ENCODE data around the gene SV2B. TPM values are rescaled to one million over a fixed set of nuclear protein-coding genes. Genes with fewer than 3 reads are reported as not detected.

Gene SV2B
- total RNA-seq, 1 experiment from 2014 or later = not detected

DNA sequence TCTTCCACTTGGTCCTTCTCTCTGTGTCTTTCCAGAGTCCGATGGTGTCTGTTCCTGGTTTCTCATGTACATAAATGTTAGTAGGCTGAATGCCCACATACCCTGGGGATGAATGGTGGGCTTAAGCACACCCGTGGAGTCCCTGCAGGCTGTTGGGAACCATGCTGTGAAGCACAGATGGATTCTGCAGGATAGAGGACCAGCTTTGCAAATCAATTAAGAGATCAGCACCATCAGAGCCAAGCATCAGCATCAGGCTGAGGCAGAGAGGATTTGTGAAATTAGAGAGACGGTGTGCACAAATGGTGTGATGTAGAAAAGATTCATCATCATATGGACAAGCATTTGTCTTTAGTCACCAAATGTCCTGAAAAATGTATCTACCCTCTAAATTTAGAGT, 127.1 kb downstream of the SV2B start:
- ATAC-seq (no peak), DNase-seq (ENCODE audit: low read depth, low spot score) (no peak)
- ChIA-PET POLR2A (no interaction called here), RAD21 (ENCODE audit: low non-redundant PET in 1 of 2, low total read pairs in 2 of 2, uncharacterized antibody in 2 of 2, unreplicated experiment in 2 of 2) (no interaction called here), CTCF (interaction anchor here (1.2 to 3.9 kb wide), 2 partner anchors 21 to 171 kb away, joined by 4 to 33 read pairs; no protein-coding TSS in a partner anchor)
- no peaks in the 10 kb centered on the region for H3K79me2 ChIP-seq (ENCODE audit: insufficient read depth, low read length)
- no peak overlapping the region for H3K9ac ChIP-seq (ENCODE audit: low read length)
- H4K20me1 ChIP-seq (ENCODE audit: insufficient read depth) = no peaks in the 10 kb centered on the region
- no peak overlapping the region for H3K27ac ChIP-seq (ENCODE audit: low read depth, low read length)
- no peaks in the 10 kb centered on the region for H3K9me3 ChIP-seq (ENCODE audit: control insufficient read depth in 1 of 2, insufficient read depth in 1 of 2, low read depth in 1 of 2, low read length in 2 of 2)
- no peaks in the 10 kb centered on the region for H3K4me1 ChIP-seq (ENCODE audit: control insufficient read depth in 1 of 2, insufficient read depth in 2 of 2, low read length in 2 of 2)
- H3K36me3 ChIP-seq (ENCODE audit: control insufficient read depth in 1 of 2, insufficient read depth in 2 of 2, low read length in 2 of 2) = no peaks in the 10 kb centered on the region
- intact Hi-C loops (cut with micrococcal nuclease) = no loop called here
- H2AFZ ChIP-seq (ENCODE audit: low read depth, low read length, poor library complexity, severe bottlenecking) = no peak overlapping the region
- H3K27me3 ChIP-seq (ENCODE audit: insufficient read depth, low read length) = peaks cover 49% of the 10 kb centered on the region
- H3K4me2 ChIP-seq (ENCODE audit: low read length) = no peak overlapping the region
- no peak overlapping the region for H3K4me3 ChIP-seq (replicated peaks in 1 of 2; ENCODE audit: low read depth in 1 of 2, low read length in 2 of 2)
- no TSS peak for BruUV-seq (replicated peaks)
- TF ChIP-seq, protein P1, sequence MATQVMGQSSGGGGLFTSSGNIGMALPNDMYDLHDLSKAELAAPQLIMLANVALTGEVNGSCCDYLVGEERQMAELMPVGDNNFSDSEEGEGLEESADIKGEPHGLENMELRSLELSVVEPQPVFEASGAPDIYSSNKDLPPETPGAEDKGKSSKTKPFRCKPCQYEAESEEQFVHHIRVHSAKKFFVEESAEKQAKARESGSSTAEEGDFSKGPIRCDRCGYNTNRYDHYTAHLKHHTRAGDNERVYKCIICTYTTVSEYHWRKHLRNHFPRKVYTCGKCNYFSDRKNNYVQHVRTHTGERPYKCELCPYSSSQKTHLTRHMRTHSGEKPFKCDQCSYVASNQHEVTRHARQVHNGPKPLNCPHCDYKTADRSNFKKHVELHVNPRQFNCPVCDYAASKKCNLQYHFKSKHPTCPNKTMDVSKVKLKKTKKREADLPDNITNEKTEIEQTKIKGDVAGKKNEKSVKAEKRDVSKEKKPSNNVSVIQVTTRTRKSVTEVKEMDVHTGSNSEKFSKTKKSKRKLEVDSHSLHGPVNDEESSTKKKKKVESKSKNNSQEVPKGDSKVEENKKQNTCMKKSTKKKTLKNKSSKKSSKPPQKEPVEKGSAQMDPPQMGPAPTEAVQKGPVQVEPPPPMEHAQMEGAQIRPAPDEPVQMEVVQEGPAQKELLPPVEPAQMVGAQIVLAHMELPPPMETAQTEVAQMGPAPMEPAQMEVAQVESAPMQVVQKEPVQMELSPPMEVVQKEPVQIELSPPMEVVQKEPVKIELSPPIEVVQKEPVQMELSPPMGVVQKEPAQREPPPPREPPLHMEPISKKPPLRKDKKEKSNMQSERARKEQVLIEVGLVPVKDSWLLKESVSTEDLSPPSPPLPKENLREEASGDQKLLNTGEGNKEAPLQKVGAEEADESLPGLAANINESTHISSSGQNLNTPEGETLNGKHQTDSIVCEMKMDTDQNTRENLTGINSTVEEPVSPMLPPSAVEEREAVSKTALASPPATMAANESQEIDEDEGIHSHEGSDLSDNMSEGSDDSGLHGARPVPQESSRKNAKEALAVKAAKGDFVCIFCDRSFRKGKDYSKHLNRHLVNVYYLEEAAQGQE (IDR thresholded peaks at IDR 0.05; ENCODE audit: low read depth) = no peak
- TF ChIP-seq CBX3 (IDR thresholded peaks at IDR 0.05; ENCODE audit: low read depth) = no peak
- no peak for TF ChIP-seq FOSL1 (IDR thresholded peaks at IDR 0.05; ENCODE audit: low read depth)
- TF ChIP-seq YY1 (IDR thresholded peaks at IDR 0.05; ENCODE audit: extremely low read depth, insufficient replicate concordance, low read depth, low read length) = no peak
- TF ChIP-seq JUND (IDR thresholded peaks at IDR 0.05) = no peak
- TF ChIP-seq ZFX (IDR thresholded peaks at IDR 0.05) = no peak
- TF ChIP-seq ZNF274 (IDR thresholded peaks at IDR 0.05; ENCODE audit: low read depth, low read length) = no peak
- H3K9me2 ChIP-seq (ENCODE audit: insufficient read depth) = no peaks in the 10 kb centered on the region

- Histone ChIP-seq H3K79me2 (ENCODE audit: insufficient read depth, low read length) (no peaks in the 10 kb centered on the region), H2AFZ (ENCODE audit: low read depth, low read length, poor library complexity, severe bottlenecking) (no peak overlapping the region), H3K36me3 (ENCODE audit: control insufficient read depth in 1 of 2, insufficient read depth in 2 of 2, low read length in 2 of 2) (no peaks in the 10 kb centered on the region), H3K27me3 (ENCODE audit: insufficient read depth, low read length) (peaks cover 48% of the 10 kb centered on the region), H3K4me1 (ENCODE audit: control insufficient read depth in 1 of 2, insufficient read depth in 2 of 2, low read length in 2 of 2) (no peaks in the 10 kb centered on the region), H4K20me1 (ENCODE audit: insufficient read depth) (no peaks in the 10 kb centered on the region), H3K9ac (ENCODE audit: low read length) (no peak overlapping the region), H3K9me2 (ENCODE audit: insufficient read depth) (no peaks in the 10 kb centered on the region), H3K4me2 (ENCODE audit: low read length) (no peak overlapping the region), H3K27ac (ENCODE audit: low read depth, low read length) (no peak overlapping the region), H3K9me3 (ENCODE audit: control insufficient read depth in 1 of 2, insufficient read depth in 1 of 2, low read depth in 1 of 2, low read length in 2 of 2) (no peaks in the 10 kb centered on the region), H3K4me3 (replicated peaks in 1 of 2; ENCODE audit: low read depth in 1 of 2, low read length in 2 of 2) (no peak overlapping the region)
- RAD21 ChIA-PET (ENCODE audit: low non-redundant PET in 1 of 2, low total read pairs in 2 of 2, uncharacterized antibody in 2 of 2, unreplicated experiment in 2 of 2) = no interaction called here
- POLR2A ChIA-PET = no interaction called here
- no TSS peak for BruUV-seq (replicated peaks)
- DNase-seq (ENCODE audit: low read depth, low spot score) = no peak
- intact Hi-C loops (cut with micrococcal nuclease) = no loop called here
- CTCF ChIA-PET = interaction anchor here (1.2 to 3.9 kb wide), 2 partner anchors 20 to 172 kb away, joined by 4 to 33 read pairs; no protein-coding TSS in a partner anchor
- ATAC-seq = no peak
- no peak for TF ChIP-seq CTCF (IDR thresholded peaks at IDR 0.05 in 2 of 3, conservative IDR thresholded peaks at IDR 0.05 in 1 of 3; ENCODE audit: borderline replicate concordance in 1 of 3, insufficient read depth in 1 of 3, low read depth in 2 of 3, low read length in 2 of 3)
- no peak for TF ChIP-seq POLR2A (IDR thresholded peaks at IDR 0.05; ENCODE audit: borderline replicate concordance, extremely low read depth, insufficient read depth, insufficient read length)
- no peak for TF ChIP-seq ZBTB33 (IDR thresholded peaks at IDR 0.05; ENCODE audit: extremely low read depth, insufficient replicate concordance, low read length)
- TF ChIP-seq CBX3 (IDR thresholded peaks at IDR 0.05; ENCODE audit: low read depth) = no peak
- TF ChIP-seq RAD21 (IDR thresholded peaks at IDR 0.05; ENCODE audit: low read depth) = no peak
- TF ChIP-seq SRF (IDR thresholded peaks at IDR 0.05; ENCODE audit: low read depth) = no peak
- no peak for TF ChIP-seq ZNF274 (IDR thresholded peaks at IDR 0.05; ENCODE audit: low read depth, low read length)
- no peak for TF ChIP-seq CEBPB (IDR thresholded peaks at IDR 0.05; ENCODE audit: low read depth)
- TF ChIP-seq EZH2phosphoT487 (IDR thresholded peaks at IDR 0.05; ENCODE audit: borderline replicate concordance) = no peak
- no peak for TF ChIP-seq ZFX (IDR thresholded peaks at IDR 0.05)
Observed at GRCh38 chr15:91227766-91228165, 127.7 kb downstream of the SV2B start.
